HEK293T (cell line): ENCODE results near the gene C1QTNF3.
"Not testable (repeated sequence)": the region's sequence is repeated elsewhere in the genome, so short reads cannot be mapped to it uniquely, and the experiment has no call there.

Source experiments
- ELF4 ChIP-seq: fragments of 450-650 bp; IDR thresholded peaks from 2 replicates; pipeline ENCODE4 v1.6.1; 2017; ENCODE audit warnings: antibody characterized with exemption
- FOXA1 ChIP-seq: fragments of 450-650 bp; IDR thresholded peaks from 2 replicates; pipeline ENCODE4 v1.6.1; 2016; ENCODE audit warnings: mild to moderate bottlenecking
- FOXK2 ChIP-seq: fragments of 450-650 bp; IDR thresholded peaks from 2 replicates; pipeline ENCODE4 v1.6.1; 2016; ENCODE audit warnings: mild to moderate bottlenecking
- FOXM1 ChIP-seq: fragments of 450-650 bp; IDR thresholded peaks from 2 replicates; pipeline ENCODE4 v1.6.1; 2017; ENCODE audit warnings: mild to moderate bottlenecking, borderline replicate concordance
- HDGF ChIP-seq: fragments of 450-650 bp; IDR thresholded peaks from 2 replicates; pipeline ENCODE4 v1.6.1; 2017; ENCODE audit warnings: antibody characterized with exemption, borderline replicate concordance
- L3MBTL2 ChIP-seq: fragments of 450-650 bp; conservative IDR thresholded peaks from 2 replicates; pipeline ENCODE4 v1.6.1; 2016; ENCODE audit warnings: mild to moderate bottlenecking
- LEF1 ChIP-seq: fragments of 450-650 bp; IDR thresholded peaks from 2 replicates; pipeline ENCODE4 v1.6.1; 2017; ENCODE audit warnings: mild to moderate bottlenecking, borderline replicate concordance
- NFRKB ChIP-seq: fragments of 450-650 bp; IDR thresholded peaks from 2 replicates; pipeline ENCODE4 v1.6.1; 2016; ENCODE audit warnings: mild to moderate bottlenecking, moderate library complexity
- SP1 ChIP-seq: fragments of 450-650 bp; IDR thresholded peaks from 2 replicates; pipeline ENCODE4 v1.6.1; 2017
- SUZ12 ChIP-seq: fragments of 450-650 bp; IDR thresholded peaks from 2 replicates; pipeline ENCODE4 v1.6.1; 2016; ENCODE audit warnings: mild to moderate bottlenecking
- TARDBP ChIP-seq: fragments of 450-650 bp; IDR thresholded peaks from 2 replicates; pipeline ENCODE4 v1.6.1; 2016
- ZNF384 ChIP-seq: fragments of 450-650 bp; IDR thresholded peaks from 2 replicates; pipeline ENCODE4 v1.6.1; 2016

DNA sequence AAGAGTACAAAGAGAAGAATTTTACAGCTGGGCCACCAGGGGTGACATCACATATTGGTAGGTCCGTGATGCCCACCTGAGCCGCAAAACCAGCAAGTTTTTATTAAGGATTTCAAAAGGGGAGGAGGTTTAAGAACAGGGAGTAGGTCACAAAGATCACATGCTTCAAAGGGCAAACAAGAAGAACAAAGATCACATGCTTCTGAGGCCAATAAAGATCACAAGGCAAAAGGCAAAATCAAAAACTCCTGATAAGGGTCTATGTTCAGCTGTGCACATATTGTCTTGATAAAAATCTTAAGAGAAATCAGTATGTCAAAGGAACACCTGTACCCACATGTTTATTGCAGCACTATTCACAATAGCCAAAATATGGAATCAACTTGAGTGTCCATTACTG is 32.9 kb downstream of the C1QTNF3 start:
- TF ChIP-seq ELF4, SP1, SUZ12, NFRKB, FOXM1, FOXK2, FOXA1, TARDBP, L3MBTL2, ZNF384, HDGF, LEF1: not testable (repeated sequence)
